Astrocyte of the cerebellum (primary cell): ENCODE measurements around the gene EXOC7.

ENCODE experiments used
- DNase-seq: peaks from one replicate; pipeline ENCODE4 v3.0.0-alpha.2; 2011; ENCODE audit warnings: low read depth
- H3K4me3 ChIP-seq: 2 replicates; pipeline ENCODE4 v1.5.1; 2011; ENCODE audit warnings: mild to moderate bottlenecking, low read depth, low read length, moderate library complexity
- CTCF ChIP-seq: IDR thresholded peaks from 2 replicates; pipeline ENCODE4 v1.5.1; 2012; ENCODE audit warnings: low read length, low read depth, moderate library complexity, mild to moderate bottlenecking; ENCODE audit errors: missing control alignments
- in situ Hi-C: cut with HindIII; loops from 2 replicates; pipeline ENCODE4 v1.10.0; 2017; ENCODE audit warnings: low sequenced_read_pairs

Gene EXOC7

GRCh38 chr17:76104140-76104895 is 731 bp upstream of the EXOC7 start:
- no peak for DNase-seq
- peak overlapping the region; percentile 70 for H3K4me3 ChIP-seq
- in situ Hi-C loops, result no loop called here
- TF ChIP-seq CTCF, result no peak

GRCh38 chr17:76102944-76103273 is 678 bp downstream of the EXOC7 start:
- in situ Hi-C loops, result no loop called here
- peak overlapping the region; percentile 70 for H3K4me3 ChIP-seq
- DNase-seq, result no peak
- no peak for TF ChIP-seq CTCF

- no peak for TF ChIP-seq CTCF
- no peak for DNase-seq
- no peak overlapping the region for H3K4me3 ChIP-seq
- in situ Hi-C loops, result no loop called here
These were observed 5.8 kb downstream of the EXOC7 start for GRCh38 chr17:76097716-76098295.

GRCh38 chr17:76095943-76096342 is 7.6 kb downstream of the EXOC7 start:
- DNase-seq, result no peak
- no peak overlapping the region for H3K4me3 ChIP-seq
- in situ Hi-C loops, result no loop called here
- no peak for TF ChIP-seq CTCF

GRCh38 chr17:76094046-76094445 is 9.5 kb downstream of the EXOC7 start:
- no peak overlapping the region for H3K4me3 ChIP-seq
- no peak for TF ChIP-seq CTCF
- in situ Hi-C loops, result no loop called here
- DNase-seq, result no peak

GRCh38 chr17:76092526-76093413 is 10.8 kb downstream of the EXOC7 start:
- TF ChIP-seq CTCF, result no peak
- H3K4me3 ChIP-seq, result no peak overlapping the region
- in situ Hi-C loops, result no loop called here
- DNase-seq, result no peak
